AG09309 (cell line): ENCODE measurements around the gene TTPAL.

Experiments used
- DNase-seq: peaks from one replicate; pipeline ENCODE4 v3.0.0-alpha.2; 2010; ENCODE audit warnings: low read depth
- H3K4me3 ChIP-seq: 2 replicates; pipeline ENCODE4 v1.5.1; 2011; ENCODE audit warnings: mild to moderate bottlenecking, low read depth, low read length, moderate library complexity; ENCODE audit not compliant: control insufficient read depth
- CTCF ChIP-seq: IDR thresholded peaks from 2 replicates; pipeline ENCODE4 v1.5.1; 2011; ENCODE audit warnings: mild to moderate bottlenecking, low read depth, low read length, inconsistent platforms; ENCODE audit not compliant: insufficient read depth, control insufficient read depth; ENCODE audit errors: missing control alignments

TTPAL gene

GRCh38 chr20:44450903-44451450 lies 24.7 kb upstream of the TTPAL start:
- DNase-seq, result no peak
- no peak for TF ChIP-seq CTCF
- no peak overlapping the region for H3K4me3 ChIP-seq

DNA sequence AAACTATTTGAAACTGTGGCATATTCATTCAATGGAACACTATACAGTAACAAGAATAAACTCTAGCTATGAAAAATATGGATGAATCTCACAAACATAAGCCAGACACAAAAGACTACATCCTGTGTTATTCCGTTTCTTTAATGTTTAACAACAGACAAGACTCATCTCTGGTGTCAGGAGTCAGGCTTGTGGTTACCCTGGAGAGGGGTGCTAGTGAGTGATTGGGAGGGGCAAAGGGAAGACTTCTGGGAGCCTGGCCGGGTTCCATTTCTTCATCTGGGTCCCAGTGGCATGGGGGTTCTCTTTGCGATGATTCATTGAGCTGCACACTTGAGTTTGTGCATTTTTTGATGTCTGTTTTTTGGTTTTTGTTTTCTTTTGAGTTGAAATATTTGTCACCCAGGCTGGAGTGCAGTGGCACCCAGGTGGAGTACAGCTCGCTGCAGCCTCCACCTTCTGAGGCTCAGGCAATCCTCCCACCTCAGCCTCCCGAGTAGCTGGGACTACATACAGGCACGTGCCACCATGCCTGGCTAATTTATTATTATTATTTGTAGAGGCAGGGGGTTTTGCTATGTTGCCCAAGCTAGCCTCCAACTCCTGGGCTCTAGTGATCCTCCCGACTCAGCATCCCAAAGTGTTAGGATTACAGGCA lies 21.2 kb upstream of the TTPAL start:
- no peak for DNase-seq
- no peak for TF ChIP-seq CTCF
- no peak overlapping the region for H3K4me3 ChIP-seq

GRCh38 chr20:44455126-44455525 lies 20.5 kb upstream of the TTPAL start:
- TF ChIP-seq CTCF, result no peak
- no peak overlapping the region for H3K4me3 ChIP-seq
- DNase-seq, result no peak

DNA sequence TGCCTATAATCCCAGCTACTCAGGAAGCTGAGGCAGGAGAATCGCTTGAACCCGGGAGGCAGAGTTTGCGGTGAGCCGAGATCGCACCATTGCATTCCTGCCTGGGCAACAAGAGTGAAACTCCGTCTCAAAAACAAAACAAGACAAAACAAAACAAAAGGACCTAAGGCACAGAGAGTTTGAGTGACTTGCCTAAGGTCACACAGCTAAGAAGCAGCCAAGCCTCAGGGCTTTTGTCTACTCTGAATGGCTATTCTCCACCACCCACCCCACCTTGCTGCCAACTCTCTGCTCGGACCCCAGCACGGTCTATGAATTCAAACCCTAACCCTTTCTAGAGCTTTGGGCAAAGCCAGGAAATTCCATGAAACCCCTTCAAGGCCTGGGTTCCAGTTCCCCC lies 19.1 kb upstream of the TTPAL start:
- DNase-seq, result no peak
- no peak overlapping the region for H3K4me3 ChIP-seq
- TF ChIP-seq CTCF, result no peak

DNA sequence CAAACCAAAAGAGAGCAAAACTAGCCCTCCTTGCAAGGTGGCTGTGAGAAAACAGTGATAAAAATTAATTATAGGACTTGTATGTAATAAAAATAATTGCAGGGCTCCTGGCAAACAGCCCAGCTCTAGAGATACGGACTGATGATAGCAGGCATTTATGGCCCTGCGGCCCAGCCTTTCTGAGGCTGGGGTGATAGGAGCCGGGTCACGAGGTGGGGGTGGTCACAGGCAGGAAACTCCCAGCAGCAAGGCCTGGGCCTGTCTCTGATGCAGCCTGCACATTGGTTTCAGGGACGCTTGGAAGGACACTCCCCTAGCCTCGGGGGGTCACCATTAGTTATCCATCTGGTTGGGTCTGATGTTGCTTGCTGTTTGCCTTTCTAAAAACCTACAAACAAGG lies 18.7 kb upstream of the TTPAL start:
- DNase-seq, result no peak

GRCh38 chr20:44459271-44459670 lies 16.4 kb upstream of the TTPAL start:
- H3K4me3 ChIP-seq, result no peak overlapping the region
- no peak for TF ChIP-seq CTCF
- no peak for DNase-seq

More for the DNA sequence above, 18.7 kb upstream of the TTPAL start:
- H3K4me3 ChIP-seq, result no peak overlapping the region
- TF ChIP-seq CTCF, result no peak
